ENCODE measurements around the gene TRIL. TPM values are rescaled to one million over a fixed set of nuclear protein-coding genes. Genes with fewer than 3 reads are reported as not detected.

Gene TRIL
- total RNA-seq, 1 donor from 2014 or later: 2.6 TPM

DNA sequence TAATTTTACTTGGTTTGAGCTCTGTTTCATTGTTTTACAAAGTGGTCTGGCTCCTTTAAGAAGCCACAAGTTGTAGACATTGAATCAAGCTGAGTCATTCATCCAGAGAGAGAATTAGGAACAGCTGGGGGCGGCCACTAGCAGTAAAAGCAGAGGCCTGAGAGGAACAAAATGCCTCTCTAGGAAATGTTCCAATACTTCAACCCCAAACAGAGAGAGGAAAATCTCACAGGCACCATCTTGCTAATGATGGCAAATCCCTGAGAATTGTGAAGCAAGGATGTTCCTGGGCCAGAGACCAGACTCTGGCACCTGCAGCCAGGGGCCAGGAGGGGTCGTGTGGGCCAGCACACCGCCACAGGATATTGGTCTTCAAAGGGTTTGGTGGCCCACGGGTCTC lies 26.5 kb upstream of the TRIL start:
- DNase-seq (ENCODE audit: low spot score): no peak
- intact Hi-C loops (cut with DNase I): loop anchor here (5.0 kb wide), 1 partner anchor 53 kb away; no protein-coding TSS in a partner anchor

DNA sequence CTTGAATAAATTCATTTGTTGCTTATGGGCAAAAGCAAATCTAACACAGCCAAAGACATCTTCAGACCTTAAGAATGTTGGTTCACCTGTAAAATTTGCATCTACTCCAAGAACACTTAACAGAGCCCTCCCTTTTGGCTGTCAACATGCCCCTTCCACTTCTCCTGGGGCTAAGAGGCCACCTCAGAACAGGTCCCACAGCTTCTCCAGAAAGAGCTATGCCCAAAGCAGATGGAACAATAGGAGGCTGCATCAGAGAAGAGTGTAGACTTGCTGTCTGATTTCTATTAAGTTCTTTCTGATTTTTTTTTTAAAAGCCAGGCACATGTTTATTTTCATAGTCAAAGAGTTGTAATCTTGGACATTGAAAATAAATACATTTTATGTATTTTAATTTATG lies 26.1 kb upstream of the TRIL start:
- intact Hi-C loops (cut with DNase I): no loop called here
- DNase-seq (ENCODE audit: low spot score): no peak

DNA sequence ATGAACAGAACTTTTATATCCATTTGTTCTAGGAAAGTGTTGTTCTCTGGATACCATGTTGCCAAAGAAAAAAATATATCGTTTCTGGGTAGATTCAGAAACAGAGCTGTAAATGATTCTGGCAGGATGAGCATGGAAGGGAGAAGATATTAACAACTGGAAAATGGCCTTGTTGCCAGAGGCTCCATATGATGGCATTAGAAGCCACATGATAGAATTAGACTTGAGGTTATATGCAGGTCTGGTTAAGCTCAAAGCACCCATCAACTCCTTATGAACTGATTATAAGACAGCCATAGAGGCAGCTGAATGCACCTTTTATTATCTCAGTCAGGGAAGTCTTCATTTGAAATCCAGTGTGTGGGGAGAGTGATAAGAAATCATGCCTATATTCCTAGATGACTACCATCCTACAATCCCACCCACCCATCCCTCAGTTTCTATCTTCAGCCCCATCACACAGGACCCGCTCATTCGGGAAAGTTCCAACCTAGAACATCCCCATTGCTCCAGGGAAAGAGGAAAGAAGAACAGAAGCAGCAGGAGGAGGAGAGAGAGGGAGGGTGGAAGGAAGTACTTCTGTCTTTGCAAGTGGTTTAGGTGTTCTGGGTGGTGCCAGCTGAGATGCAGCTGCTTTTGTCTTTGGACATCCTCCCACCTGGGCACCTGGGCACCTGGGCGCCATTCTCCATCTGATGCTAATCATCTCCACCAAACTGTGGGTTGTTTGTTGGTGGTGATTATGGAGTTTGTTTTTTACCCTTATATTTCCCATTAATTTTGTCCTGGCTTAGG lies 25.5 kb upstream of the TRIL start:
- intact Hi-C loops (cut with DNase I): no loop called here

DNA sequence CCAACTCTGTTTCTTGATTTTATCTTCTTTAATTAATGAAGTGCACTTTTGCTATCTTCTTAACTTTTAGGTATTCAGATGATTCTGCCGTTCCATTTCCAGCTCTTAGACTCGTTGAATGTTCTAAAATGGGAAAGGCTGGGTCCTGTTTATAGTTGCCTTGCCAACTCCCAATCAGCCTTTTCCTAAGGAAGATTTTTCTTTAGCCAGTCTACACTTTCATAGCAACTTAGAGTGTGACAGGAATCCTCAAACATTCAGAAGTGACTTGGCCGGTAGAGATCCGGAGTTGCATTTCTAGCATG lies 23.0 kb upstream of the TRIL start:
- intact Hi-C loops (cut with DNase I): no loop called here
- DNase-seq (ENCODE audit: low spot score): no peak

More for the DNA sequence above, 25.5 kb upstream of the TRIL start:
- DNase-seq (ENCODE audit: low spot score): no peak

DNA sequence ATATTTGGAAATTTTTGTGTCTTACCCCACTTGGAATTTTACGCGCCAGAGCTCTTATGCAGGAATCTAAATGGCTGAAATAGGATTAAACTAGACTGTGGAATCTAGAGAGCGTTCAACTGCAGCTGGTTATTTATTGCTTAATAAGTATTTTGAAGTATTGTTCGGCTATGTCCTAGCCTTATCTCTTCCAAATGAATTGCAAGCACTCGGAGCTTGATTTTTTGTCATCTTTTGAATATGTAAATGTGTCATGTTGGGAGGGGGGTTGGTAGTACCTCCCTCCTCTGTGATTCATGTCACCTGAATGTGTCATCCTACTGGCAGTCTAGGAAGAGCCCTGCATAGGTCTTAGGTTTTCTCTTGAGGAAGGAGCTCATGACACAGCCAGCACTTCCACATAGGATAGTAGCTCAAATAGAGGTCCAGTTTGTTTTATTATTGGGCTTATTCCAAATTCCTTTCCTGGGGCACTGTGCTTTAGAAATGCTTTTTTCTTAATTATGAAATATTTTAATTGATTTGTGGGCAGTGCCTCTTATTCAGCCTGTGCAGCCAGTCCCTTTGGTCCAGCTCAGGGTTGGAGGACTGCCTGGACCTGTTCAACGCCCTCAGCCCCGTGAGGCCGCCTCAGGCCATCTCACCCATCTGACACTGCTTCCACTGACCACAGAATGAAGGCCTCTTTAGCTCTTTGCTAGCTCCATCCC lies 22.5 kb upstream of the TRIL start:
- intact Hi-C loops (cut with DNase I): no loop called here
- no peak for DNase-seq (ENCODE audit: low spot score)

DNA sequence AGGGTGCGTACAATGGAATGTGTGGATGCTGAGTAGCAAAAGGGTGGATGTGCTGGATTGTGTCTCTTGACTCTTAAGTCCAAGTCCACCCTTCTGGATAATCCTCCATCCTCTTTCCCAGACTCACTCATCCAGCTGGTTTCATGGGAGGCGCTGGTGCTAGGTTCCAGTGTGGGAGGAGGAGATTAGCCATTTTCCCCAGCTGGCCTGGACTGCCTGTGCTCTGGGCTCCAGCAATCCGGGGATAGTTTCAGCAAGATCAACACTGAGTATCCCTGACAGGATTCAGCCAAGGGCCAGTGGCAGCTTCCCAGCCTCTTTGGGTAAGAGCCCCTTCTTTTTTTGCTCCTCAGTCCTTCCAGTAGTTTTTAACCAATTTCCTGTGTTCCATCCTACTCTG lies 21.6 kb upstream of the TRIL start:
- no peak for DNase-seq (ENCODE audit: low spot score)
- intact Hi-C loops (cut with DNase I): no loop called here

DNA sequence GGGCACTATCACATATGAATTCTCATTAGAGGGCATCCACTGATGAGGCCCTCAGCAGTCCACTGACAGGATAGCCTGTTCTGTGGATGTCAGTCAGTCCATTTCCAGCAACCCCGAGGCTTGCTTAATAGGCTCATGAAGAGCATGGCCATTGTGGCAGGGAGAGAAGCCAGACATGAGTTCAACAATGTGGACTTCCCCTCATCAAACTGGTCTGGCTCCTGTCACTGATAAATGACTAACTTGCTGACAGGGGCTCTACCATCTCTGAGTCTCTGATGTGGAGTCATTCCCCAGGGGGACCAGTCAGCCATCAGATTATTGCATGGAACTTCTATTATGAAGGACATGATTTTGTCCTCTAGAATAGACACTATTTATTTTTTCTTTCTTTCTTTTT lies 19.8 kb upstream of the TRIL start:
- DNase-seq (ENCODE audit: low spot score): no peak
- intact Hi-C loops (cut with DNase I): no loop called here

DNA sequence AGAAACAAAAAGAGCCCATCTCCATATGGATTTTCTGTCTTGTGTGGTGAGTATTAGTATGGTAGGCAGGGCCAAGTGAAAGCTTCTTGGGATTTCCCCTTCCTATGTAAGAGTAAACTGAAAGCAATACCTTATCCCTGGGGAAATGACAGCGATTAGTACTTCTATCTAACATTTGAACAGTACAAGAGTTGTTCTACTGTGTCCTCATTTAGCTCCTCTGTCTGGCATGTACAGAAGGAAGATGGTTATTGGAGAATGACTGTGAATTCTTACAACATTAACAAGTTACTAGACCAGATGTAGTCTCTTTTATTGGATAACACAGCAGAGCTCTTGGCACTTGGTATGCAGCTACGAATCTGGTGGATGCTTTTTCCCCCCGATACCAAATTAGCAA lies 17.9 kb upstream of the TRIL start:
- no peak for DNase-seq (ENCODE audit: low spot score)
- intact Hi-C loops (cut with DNase I): no loop called here

DNA sequence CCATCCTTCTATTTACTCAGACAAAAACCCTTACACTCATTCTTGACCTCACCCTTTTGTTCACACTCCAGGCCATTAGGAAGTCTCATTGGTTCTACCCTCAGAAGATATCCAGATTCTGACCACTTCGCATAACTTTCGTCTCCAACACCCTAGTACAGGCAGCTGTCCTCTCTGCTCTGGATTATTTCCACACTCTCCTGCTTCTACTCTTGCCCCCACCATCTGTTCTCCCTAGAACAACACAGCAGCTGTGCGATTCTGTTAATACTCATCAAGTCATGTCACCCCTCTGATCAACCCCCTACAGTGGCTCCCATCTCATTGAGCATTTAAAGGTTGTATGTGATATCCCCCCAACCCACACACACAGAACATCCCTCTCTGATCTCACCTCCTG lies 15.5 kb upstream of the TRIL start:
- intact Hi-C loops (cut with DNase I): no loop called here
- no peak for DNase-seq (ENCODE audit: low spot score)

DNA sequence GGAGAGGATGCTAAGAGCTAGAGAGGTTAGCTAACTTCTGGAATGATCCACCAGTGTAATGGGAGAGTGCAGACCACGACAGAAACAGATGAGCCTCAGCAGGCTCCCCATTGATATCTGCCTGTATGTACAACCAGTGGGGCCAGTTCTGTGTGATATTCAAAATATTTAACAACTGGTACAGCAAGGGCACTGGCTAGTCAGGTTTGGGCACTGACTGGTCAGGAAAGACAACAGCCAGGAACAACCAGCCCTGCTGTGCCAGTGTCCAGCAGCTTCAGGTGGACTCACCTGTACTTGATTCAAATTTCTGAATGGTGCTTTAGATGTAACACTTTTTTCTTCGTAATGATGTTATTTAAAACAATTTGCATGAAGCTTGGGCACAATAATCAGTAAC lies 5.9 kb upstream of the TRIL start:
- DNase-seq (ENCODE audit: low spot score): no peak
- intact Hi-C loops (cut with DNase I): no loop called here

DNA sequence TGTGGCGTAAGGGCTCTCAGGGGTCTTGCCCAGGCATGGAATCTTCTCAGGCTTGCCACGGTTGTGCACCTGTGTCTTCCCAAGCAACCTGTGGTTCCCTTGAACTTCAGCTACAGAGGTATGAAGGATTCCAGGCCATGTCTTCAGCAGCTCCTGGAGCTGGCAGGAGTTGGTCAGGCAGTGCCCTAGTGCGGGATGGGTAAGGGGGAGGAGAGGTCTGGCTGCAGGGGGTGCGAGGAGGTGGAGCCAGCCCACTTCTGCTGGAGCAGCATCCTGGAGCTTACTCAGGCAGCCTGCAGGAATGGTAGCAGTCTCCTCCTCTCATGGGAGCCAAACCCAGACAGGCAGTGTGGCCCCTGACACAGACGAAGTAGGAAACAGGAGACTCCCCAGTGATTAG lies 3.8 kb upstream of the TRIL start:
- intact Hi-C loops (cut with DNase I): no loop called here
- DNase-seq (ENCODE audit: low spot score): no peak

DNA sequence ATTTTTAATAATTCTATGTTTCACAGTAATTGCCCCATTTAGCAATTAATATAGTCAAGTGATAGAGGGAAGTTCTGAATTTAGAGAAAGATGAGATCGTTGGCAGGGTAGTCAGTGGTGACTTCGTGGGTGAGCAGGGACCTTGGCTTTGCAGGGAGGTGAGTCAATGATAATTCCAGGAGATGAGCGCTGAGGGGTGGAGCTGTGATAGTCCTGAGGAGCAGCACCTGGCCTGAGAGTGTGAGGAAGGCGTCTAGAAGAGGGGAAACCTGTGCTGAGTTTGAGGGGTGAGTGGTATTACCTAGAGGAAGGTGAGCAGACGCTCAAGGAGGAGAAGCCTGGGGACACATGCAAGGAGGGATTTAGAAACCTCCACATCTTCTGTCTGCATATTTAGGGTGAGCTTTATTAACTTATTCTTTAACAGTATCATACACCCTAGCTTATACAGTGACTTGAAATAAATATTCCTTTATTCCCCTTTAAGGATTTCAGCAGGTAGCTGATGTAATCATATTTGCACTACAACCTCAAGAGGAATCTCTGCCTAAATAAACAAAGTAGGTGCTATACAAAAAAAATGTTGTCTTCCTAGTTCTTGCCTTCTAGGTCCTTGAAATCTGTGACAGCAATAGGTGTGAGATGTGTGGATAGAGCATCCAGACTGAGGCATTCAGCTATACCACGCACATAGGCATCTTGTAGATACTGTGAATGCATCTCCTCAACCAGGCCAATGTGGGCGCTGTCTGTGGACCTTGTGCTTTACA lies 2.1 kb upstream of the TRIL start:
- no peak for DNase-seq (ENCODE audit: low spot score)
- intact Hi-C loops (cut with DNase I): no loop called here

DNA sequence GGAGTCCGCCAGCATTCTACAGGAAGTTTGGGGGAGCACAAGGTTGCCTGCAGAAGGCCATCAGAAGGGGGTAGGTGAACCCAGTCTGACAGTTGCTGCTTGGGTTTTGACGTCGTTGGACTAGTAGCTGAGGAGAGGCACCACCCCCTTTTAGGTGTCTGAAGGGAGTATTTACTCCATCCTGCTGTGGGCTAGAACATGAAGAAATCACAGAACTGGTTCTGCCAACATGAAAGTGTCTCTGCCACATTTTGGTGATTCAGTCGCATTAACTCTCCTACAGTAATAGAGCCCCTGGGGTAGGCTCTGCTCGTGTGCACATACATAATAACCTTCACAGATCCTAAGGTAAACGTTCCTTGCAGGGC lies 834 bp upstream of the TRIL start:
- DNase-seq (ENCODE audit: low spot score): no peak
- intact Hi-C loops (cut with DNase I): loop anchor here (5.0 kb wide), 1 partner anchor 83 kb away; no protein-coding TSS in a partner anchor

DNA sequence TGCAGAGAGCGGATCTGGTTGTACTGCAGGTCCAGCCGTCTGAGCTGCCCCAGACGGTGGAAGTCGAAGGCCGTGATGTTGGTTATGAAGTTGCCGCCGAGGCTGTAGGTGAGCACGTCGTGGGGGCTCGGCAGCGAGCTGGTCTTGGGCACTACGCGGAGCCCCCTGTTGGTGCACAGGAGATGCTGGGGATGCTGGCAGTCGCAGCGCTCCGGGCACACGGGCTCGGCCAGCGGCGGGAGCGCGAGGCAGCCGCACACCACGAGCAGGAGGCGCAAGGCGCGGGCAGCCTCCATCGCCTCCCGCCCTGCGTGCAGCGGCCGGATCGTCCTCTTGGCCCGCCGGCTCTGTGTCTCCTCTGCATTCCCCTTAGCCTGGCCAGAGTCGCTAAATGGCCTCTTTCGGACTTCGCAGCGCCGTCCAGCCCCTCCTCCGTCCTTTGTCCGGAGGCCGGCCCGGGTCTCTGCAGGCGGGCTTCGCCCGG lies 337 bp downstream of the TRIL start:
- no peak for DNase-seq (ENCODE audit: low spot score)
- intact Hi-C loops (cut with DNase I): loop anchor here (2.0 to 5.0 kb wide), 4 partner anchors 29 to 147 kb away; no protein-coding TSS in a partner anchor

DNA sequence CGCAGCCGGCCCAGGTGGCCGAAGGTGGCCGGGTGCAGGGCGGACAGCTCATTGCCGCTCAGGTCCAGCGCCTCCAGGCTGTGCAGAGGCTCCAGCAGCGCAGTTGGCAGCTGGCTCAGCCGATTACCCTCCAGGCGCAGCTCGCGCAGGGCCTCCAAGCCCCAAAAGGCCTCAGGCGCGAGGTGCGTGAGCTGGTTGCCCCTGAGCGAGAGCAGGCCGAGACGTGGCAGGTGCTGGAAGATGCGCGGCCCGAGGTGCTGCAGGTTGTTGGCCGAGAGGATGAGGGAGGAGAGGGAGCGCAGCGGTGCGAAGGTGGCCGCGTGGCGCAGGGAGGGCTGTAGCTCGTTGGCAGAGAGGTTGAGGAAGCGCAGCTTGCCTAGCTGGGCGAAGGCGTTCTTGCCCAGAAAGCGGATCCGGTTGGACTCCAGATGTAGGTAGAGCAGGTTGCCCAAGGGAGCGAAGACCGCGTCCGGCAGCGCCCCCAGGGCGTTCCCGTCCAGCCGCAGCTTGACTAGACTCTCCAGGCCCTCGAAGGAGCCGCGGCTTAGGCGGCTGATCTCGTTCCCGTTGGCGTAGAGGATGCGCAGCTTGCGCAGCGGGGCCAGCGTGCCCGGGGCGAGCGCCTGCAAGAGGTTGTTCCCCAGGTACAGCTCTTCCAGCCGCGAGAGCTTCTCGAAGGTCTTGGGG lies 923 bp downstream of the TRIL start:
- intact Hi-C loops (cut with DNase I): loop anchor here (2.0 to 5.0 kb wide), 4 partner anchors 30 to 148 kb away; no protein-coding TSS in a partner anchor
- DNase-seq (ENCODE audit: low spot score): no peak

DNA sequence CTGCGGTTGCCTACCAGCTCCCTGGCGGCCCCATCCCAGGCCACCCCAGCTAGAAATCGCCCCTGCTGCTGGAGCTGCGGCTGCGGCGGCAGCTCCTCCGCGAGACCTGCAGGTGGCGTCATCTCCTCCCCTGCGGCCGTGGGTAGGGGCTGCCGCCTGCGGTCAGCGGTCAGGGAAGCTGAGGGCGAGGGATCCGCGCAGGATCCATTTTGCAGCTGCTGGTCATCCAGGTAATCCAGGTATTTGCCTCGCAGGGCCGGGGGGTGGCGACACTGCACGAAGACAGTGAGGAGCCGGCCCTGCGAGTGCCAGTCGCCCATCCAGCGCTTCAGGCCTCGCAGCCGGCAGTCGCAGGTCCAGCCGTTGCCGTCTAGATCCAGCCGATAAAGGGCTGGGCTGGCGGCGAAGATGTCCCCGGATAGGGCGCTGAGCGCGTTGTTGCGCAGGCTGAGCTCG lies 1.5 kb downstream of the TRIL start:
- intact Hi-C loops (cut with DNase I): loop anchor here (2.0 to 5.0 kb wide), 4 partner anchors 30 to 148 kb away; no protein-coding TSS in a partner anchor
- DNase-seq (ENCODE audit: low spot score): peak; percentile 80

DNA sequence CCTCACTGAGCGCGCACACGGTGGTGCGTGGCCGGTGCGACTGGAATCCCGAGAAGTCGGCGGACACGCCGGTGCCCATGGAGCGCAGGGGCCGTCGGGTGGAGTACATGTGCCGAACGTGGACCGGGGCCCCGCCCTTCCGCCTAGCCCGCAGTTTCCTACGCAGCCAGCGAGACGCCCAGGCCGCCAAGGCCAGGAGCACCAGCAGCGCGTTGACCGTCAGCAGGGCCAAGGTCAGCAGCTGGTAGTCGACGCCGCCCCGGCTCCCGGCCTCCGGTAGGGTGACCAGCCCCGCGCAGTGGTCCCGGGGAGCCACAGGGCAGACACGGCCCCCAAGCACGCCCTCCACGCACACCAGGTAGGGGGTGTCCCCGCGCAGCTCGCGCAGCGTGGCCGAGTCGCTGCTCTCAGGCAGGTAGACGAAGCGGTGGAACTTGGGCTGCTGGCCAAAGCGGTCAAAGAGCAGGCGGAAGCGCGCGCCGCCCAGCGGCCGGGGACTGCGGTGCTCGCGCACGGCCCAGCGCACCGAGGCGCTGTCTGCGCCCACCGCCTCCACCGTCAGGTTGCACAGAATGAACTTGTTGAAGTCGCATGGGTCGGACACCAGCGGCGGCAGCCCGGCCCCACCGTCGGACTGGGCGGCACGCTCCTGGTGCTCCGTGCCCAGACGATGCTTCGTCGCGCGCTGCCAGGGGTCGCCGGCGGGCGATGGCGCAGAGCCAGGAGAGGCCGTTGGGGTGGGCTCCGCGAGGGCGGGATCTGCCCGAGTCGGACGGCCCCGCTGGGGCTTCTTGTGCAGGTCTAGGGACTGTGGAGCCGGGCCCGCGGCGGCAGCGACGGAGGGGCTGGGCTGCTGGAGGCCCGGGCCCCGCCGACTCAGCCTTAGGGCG lies 2.2 kb downstream of the TRIL start:
- intact Hi-C loops (cut with DNase I): loop anchor here (2.0 to 5.0 kb wide), 4 partner anchors 29 to 149 kb away; no protein-coding TSS in a partner anchor
- DNase-seq (ENCODE audit: low spot score): peak; percentile 90

DNA sequence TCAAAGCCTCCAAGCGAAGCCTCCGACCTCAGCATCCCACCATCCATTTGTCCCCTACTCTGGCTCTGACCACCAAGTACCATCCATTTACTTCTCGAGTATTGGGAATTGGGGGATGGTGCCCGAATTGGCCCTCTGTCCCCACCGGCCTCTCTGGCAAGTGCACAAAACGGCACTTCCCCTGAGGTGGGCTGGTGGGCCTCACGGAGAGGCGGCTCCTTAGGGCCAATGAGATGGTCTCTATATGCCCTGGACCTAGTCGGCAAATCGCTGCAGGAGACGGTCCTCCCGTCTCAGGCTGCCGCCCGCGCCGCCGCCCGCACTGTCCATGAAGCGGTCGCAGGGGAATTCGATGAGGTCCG lies 2.8 kb downstream of the TRIL start:
- intact Hi-C loops (cut with DNase I): loop anchor here (5.0 kb wide), 1 partner anchor 87 kb away; no protein-coding TSS in a partner anchor
- no peak for DNase-seq (ENCODE audit: low spot score)
